Mucosa of stomach (tissue), 1 donor: ENCODE measurements around the gene P2RY14.
"Not testable (repeated sequence)": the region's sequence is repeated elsewhere in the genome, so short reads cannot be mapped to it uniquely, and the experiment has no call there.

ENCODE experiments used
- H3K27me3 ChIP-seq: one replicate; pipeline ENCODE4 v1.7.0; 2013; ENCODE audit warnings: mild to moderate bottlenecking, low read length; ENCODE audit not compliant: control insufficient read depth, insufficient read depth
- H3K36me3 ChIP-seq: one replicate; pipeline ENCODE4 v1.7.0; 2013; ENCODE audit warnings: low read length; ENCODE audit not compliant: control insufficient read depth, insufficient read depth
- H3K4me1 ChIP-seq: one replicate; pipeline ENCODE4 v1.7.0; 2013; ENCODE audit warnings: mild to moderate bottlenecking, low read length; ENCODE audit not compliant: control insufficient read depth, insufficient read depth
- H3K4me3 ChIP-seq: one replicate; pipeline ENCODE4 v1.7.0; 2013; ENCODE audit warnings: low read length
- H3K9ac ChIP-seq: one replicate; pipeline ENCODE4 v1.7.0; 2013; ENCODE audit warnings: mild to moderate bottlenecking, low read length, moderate library complexity
- H3K9me3 ChIP-seq: one replicate; pipeline ENCODE4 v1.7.0; 2013; ENCODE audit warnings: mild to moderate bottlenecking, low read length, moderate library complexity; ENCODE audit not compliant: control insufficient read depth
- donor health status: Pancreatic carcinoma.

P2RY14 gene

DNA sequence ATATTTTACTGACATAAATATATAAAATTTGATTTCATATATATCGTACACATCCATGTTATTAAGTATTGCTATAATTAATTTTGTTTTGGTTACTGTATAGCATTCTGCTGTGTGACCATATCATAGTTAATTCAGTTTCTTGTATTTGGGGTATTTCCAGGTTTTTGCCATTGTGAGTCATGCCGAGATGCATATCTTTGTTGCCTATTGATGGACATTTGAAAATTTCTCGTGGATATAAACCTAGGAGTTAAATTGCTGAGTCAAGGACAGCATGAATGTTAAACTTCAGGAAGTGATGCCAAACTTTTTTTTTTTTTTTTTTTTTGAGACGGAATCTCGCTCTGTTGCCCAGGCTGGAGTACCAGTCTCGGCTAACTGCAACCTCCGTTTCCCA, 41.6 kb downstream of the P2RY14 start:
- H3K36me3 ChIP-seq: no peaks in the 10 kb centered on the region
- H3K9ac ChIP-seq: no peak overlapping the region
- no peak overlapping the region for H3K4me3 ChIP-seq
- no peaks in the 10 kb centered on the region for H3K27me3 ChIP-seq
- no peaks in the 10 kb centered on the region for H3K4me1 ChIP-seq
- H3K9me3 ChIP-seq: no peaks in the 10 kb centered on the region

DNA sequence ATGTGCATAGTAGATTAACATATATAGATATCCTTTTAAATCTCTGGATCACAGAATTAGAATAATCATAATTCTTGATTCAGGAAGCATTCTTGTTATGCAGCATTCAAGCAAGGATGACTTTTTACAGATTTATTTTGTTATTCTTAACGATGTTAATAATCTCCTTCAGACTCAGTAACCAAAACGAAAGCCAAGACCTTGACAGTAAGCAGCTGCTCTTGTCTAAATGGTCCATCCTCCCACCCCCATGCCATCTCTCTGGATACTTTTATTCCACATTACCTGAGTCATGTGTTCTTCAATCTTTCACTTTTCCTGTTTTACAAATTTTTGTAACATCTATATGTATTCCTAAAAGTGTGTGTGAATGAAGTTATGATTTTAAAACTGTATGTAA, 42.0 kb downstream of the P2RY14 start:
- Histone ChIP-seq H3K4me1 (no peaks in the 10 kb centered on the region), H3K27me3 (no peaks in the 10 kb centered on the region), H3K9me3 (no peaks in the 10 kb centered on the region), H3K9ac (no peak overlapping the region), H3K36me3 (no peaks in the 10 kb centered on the region), H3K4me3 (no peak overlapping the region)

DNA sequence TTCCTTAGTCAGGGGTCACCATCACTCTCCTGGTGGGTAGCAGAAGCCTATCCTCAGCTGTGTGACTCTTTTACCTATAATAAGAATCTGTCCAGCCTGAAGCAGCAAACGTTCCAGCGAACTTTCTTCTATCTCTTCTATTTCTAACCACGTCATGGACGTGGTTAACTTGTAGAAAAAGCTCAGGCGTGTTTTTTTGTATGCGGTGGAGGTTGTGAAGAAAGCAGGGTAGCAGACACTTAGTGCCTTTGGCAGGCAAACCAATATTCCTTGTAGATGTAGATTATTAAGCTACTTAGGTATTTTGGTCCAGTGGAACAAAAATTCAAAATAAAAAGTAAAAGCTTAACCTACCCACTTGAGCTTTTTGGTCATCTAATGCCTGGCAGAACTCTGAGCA, 43.5 kb downstream of the P2RY14 start:
- no peak overlapping the region for H3K9ac ChIP-seq
- H3K27me3 ChIP-seq: no peaks in the 10 kb centered on the region
- H3K36me3 ChIP-seq: no peaks in the 10 kb centered on the region
- H3K9me3 ChIP-seq: no peaks in the 10 kb centered on the region
- peaks cover 3% of the 10 kb centered on the region for H3K4me1 ChIP-seq
- H3K4me3 ChIP-seq: no peak overlapping the region

DNA sequence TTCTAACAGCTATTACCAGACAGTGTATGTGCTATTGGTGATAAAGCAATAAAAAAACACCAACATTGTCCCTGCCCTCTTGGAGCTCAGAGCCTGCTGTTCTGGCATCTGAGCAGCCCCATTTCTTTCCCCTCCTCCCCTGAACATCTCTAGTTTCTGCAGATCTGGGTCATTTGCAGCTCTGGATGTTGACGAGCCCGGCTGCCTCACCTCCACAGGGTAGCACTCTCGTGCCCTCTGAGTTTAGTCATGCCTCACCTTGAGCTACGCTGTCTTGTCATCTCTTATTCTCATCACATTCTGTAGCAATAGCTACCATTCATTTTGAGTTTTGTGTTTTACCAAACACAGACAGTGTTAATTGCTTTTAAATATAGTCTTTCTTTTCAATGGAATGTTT, 45.4 kb downstream of the P2RY14 start:
- no peaks in the 10 kb centered on the region for H3K36me3 ChIP-seq
- no peak overlapping the region for H3K4me3 ChIP-seq
- no peaks in the 10 kb centered on the region for H3K9me3 ChIP-seq
- H3K27me3 ChIP-seq: no peaks in the 10 kb centered on the region
- no peak overlapping the region for H3K9ac ChIP-seq
- H3K4me1 ChIP-seq: peaks cover 13% of the 10 kb centered on the region

DNA sequence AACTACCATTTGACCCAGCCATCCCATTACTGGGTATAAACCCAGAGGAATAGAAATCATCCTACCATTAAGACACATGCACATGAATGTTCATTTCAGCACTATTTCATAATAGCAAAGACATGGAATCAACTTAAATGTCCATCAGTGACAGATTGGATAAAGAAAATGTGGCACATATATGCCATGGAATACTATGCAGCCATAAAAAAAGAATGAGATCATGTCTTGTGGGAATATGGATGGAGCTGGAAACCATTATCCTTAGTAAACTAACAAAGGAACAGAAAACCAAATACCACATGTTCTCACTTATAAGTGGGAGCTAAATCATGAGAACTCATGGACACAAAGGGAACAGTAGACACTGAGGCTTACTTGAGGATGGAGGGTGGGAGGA, 45.9 kb downstream of the P2RY14 start:
- not testable (repeated sequence) for H3K9me3 ChIP-seq, H3K36me3 ChIP-seq, H3K9ac ChIP-seq, H3K27me3 ChIP-seq, H3K4me3 ChIP-seq
- peaks cover 19% of the 10 kb centered on the region for H3K4me1 ChIP-seq

DNA sequence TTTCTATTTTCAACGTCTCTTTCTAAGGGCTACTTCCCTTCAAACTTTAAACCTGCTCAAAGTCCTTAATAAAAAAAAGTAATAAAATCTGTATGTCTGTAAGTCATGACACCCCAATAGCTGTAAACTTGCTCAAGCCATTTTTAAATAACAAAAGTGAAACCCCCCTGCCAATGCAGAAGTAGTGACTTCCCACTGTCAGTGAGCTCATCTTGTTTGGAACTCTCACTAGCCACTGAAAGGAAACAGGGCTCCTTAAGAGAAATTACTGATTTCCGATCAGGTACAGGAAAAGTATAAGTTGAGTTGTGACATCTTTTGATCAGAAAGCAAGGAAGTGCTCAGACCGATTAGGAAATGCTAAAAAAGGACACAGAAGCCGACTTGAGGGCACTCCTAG, 47.7 kb downstream of the P2RY14 start:
- Histone ChIP-seq H3K27me3 (no peaks in the 10 kb centered on the region), H3K36me3 (no peaks in the 10 kb centered on the region), H3K9ac (no peak overlapping the region), H3K4me1 (peaks cover 20% of the 10 kb centered on the region), H3K9me3 (no peaks in the 10 kb centered on the region), H3K4me3 (no peak overlapping the region)

DNA sequence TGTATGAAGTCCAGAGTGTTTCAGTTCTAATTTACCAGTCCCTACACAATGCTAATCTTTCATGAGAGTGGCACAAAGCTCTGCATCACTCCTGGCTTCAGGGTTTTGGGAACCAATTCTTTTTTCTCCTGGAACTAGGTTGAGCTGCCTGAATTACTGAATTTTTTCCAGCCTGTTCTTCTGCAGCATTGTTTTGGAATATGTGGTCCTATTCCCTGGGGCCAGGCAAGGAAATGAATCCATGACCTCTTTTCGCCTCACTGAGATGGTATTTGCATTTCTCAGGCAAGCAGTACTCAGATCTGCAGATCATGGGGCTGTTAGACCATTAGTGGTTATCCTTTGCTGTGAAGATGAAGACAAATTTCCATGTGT, 49.7 kb downstream of the P2RY14 start:
- no peaks in the 10 kb centered on the region for H3K27me3 ChIP-seq
- no peaks in the 10 kb centered on the region for H3K9me3 ChIP-seq
- no peaks in the 10 kb centered on the region for H3K36me3 ChIP-seq
- no peak overlapping the region for H3K4me3 ChIP-seq
- peaks cover 20% of the 10 kb centered on the region for H3K4me1 ChIP-seq
- peak overlapping the region; percentile 57 for H3K9ac ChIP-seq

DNA sequence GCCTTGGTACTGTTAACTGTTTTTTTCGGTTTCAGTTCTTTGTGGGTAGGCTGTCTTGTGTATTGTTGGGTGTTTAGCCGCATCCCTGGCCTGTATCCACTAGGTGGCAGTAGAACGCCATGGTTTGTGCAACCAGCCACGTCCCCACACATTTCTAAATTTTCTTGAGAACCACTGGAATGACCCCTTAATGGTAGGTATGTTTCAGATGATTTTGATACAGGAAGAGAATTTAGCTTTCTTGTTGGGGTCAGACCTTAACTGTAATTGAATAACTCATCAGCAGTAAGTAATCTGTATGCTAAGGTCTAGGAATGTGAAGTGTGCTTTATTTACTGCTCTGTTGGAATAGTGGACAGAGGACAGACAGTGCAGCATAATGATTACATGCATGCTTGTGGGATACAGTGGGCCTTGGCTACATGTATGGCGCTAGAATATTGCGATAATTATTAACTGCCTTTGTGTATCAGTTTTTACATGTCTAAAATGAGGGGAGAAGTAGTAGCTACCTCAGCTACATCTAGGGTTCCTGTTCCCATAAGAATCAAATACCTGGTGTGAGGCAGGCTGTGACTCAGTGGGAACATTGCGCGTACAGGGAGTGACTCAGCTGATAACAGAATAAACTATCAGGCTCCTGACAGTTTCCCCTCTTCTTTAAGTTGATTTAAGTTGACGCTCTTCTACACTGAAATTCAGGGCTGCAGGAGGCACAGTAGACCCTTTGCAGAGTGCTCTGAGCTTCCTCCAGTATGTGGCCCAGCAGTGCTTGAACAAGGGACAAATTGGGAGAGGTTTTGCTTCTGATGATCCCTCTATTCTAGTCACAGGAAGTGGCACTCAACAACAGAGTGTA, 50.3 kb downstream of the P2RY14 start:
- H3K9ac ChIP-seq: peak overlapping the region; percentile 57
- no peaks in the 10 kb centered on the region for H3K9me3 ChIP-seq
- H3K36me3 ChIP-seq: no peaks in the 10 kb centered on the region
- peaks cover 20% of the 10 kb centered on the region for H3K4me1 ChIP-seq
- H3K27me3 ChIP-seq: no peaks in the 10 kb centered on the region
- H3K4me3 ChIP-seq: peak overlapping the region; percentile 6

DNA sequence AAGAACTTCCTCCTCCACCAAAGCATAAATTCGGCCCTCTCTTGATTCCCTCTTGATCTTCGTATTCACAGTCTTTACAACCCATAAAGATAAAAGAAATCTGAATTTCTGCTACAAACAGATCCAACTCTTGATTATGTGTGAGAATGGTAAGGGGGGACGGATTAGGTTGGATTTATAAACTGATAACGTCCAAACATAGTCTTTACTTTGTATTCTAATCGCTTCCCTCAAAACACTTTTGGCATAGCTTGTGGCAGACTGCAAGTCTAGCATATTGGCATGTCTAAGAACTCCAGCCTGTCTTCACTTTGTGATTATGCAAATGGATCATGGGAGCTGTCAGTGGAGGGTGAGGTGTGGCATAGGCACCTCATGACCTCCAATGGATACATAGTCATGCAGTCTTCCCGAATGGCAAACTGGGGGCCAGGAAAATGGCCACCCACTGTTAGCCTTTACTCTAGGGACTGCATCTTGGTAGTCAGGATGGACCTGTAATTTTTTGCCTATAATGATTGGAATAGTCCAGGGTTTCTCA, 51.0 kb downstream of the P2RY14 start:
- no peaks in the 10 kb centered on the region for H3K9me3 ChIP-seq
- H3K27me3 ChIP-seq: no peaks in the 10 kb centered on the region
- H3K4me1 ChIP-seq: peaks cover 20% of the 10 kb centered on the region
- peak overlapping the region; percentile 6 for H3K4me3 ChIP-seq
- peak overlapping the region; percentile 57 for H3K9ac ChIP-seq
- no peaks in the 10 kb centered on the region for H3K36me3 ChIP-seq

DNA sequence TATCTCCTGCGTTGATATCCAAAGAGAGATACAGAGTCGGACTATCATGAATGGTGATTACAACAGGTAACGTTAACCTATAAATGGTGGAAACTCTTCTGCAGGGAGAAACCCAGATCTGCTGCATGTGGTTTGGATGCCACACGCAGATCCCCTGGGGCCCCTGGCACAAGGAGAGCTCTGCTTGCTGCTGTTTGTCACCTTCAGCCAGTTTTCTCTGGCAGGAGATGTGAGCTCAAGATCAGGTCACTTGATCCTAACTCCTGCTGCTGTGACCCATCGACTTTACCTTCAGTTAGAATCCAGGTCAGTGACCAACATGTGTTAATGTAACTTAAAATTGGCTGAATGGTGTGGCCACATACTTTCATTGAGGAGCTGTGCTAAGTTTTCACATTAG, 51.5 kb downstream of the P2RY14 start:
- H3K27me3 ChIP-seq: no peaks in the 10 kb centered on the region
- no peak overlapping the region for H3K4me3 ChIP-seq
- H3K9ac ChIP-seq: no peak overlapping the region
- no peaks in the 10 kb centered on the region for H3K9me3 ChIP-seq
- H3K36me3 ChIP-seq: no peaks in the 10 kb centered on the region
- H3K4me1 ChIP-seq: peaks cover 20% of the 10 kb centered on the region

DNA sequence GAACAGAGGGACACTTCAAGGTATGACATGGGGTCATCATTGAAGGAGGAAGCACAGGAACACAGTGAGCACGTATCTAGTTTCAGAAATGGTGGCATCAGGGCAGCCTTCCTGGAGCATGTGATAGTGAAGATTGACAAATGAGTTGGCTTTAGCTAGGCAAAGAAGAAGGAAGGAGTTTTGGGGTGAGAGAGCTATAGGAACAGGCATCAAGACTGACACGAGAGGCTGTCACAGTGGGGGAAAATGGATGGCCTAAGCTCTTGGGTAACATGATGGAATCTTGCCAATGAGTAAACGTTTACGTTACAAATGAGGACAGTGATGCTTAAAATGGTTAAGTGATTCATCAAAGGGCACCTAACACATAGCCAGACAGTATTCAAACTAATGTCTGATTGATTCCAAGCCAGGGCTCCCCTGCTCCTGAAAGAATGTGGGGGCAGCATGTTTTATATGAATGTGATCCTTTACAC, 52.2 kb downstream of the P2RY14 start:
- Histone ChIP-seq H3K4me1 (peaks cover 20% of the 10 kb centered on the region), H3K36me3 (no peaks in the 10 kb centered on the region), H3K27me3 (no peaks in the 10 kb centered on the region), H3K9ac (no peak overlapping the region), H3K9me3 (no peaks in the 10 kb centered on the region), H3K4me3 (no peak overlapping the region)

DNA sequence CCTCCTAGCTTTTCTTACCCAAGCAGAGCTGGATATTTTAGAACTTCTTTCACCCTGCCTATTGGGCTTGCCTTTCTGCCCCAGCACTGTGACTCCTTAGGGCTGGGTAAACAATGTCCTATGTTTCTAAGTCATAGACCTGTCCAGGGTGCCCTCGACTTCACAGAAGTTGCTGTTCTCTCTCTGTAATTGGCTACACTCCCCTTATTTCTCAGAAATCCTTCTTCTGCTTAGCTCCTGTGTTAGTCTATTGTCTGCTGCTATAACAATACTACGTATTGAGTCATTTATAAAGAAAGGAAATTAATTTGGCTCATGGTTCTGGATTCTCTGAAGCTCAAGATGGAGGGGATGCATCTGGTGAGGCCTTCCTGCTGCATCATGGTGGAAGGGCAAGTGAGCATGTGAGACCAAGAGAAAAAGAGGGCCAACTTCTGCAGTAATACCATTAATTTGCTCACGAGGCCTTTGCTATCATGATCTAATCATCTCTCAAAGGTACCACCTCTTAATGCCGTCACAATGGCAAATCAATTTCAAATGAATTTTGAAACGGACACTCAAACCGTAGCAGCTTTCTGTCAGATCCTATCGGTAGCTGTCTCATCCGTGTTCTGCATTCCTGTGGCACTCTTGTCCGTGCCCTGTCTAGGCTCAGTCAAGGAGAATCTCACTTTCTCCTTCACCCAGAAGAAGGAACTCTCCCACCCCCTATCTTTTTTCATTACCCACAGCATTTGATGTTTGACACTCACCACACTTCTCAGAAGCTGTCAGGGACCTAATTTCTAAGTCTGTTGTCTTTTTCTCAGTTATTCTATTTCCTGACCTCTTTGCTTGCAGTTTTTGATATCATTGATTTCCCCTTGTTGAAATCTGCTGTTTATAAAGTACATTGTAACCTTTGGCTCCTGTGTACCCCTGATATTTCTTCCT, 53.0 kb downstream of the P2RY14 start:
- Histone ChIP-seq H3K36me3 (no peaks in the 10 kb centered on the region), H3K9me3 (no peaks in the 10 kb centered on the region), H3K4me1 (peaks cover 17% of the 10 kb centered on the region), H3K4me3 (no peak overlapping the region), H3K9ac (no peak overlapping the region), H3K27me3 (no peaks in the 10 kb centered on the region)
